HepG2 (cell line): ENCODE data around the gene EVI2B. TPM values are rescaled to one million over a fixed set of nuclear protein-coding genes. Genes with fewer than 3 reads are reported as not detected.

Source experiments
- ATAC-seq: fragments of 200-7000 bp; cut with Tn5 transposase; 3 replicates; pipeline ENCODE4 v1.9.1; 2020; ENCODE audit warnings: mild to moderate bottlenecking, moderate library complexity
- BruUV-seq: library from RNA; stranded (reverse); fragments of 400-500 nt; replicated peaks from 2 replicates; lab custom pipeline; 2021; lab: Mats Ljungman, UMichigan
- CTCF ChIA-PET: fragments of 300-600 bp; formaldehyde crosslinking; extraction: SDS; loops from one replicate; lab custom pipeline; 2021; ENCODE audit warnings: low total read pairs, inconsistent platforms, low intra/inter-chr PET ratio; lab: Yijun Ruan, JAX
- POLR2A ChIA-PET: fragments of 350-600 bp; sonication (Branson Sonifier 250); formaldehyde crosslinking; loops from one replicate; lab custom pipeline; 2020; ENCODE audit warnings: antibody characterized with exemption, inconsistent platforms; lab: Yijun Ruan, JAX
- DNase-seq: peaks from one replicate; pipeline ENCODE4 v3.0.0-alpha.2; 2015; ENCODE audit warnings: low spot score
- FAIRE-seq: peaks from 3 replicates; lab custom pipeline; 2011; peaks lifted over from hg19 to GRCh38; lab: Jason Lieb, UNC
- H2AFZ ChIP-seq: one replicate; pipeline ENCODE4 v1.6.1; 2011; ENCODE audit warnings: low read length, inconsistent platforms
- H3K27ac ChIP-seq: fragments of 300-600 bp; 3 replicates; pipeline ENCODE4 v1.8.0; 2011; ENCODE audit warnings: mixed run types, mild to moderate bottlenecking, mixed read lengths, low read length, inconsistent platforms; ENCODE audit not compliant: insufficient read depth; ENCODE audit errors: extremely low read length
- H3K27me3 ChIP-seq, 2 experiments: fragments of 200-600 bp in 1 of 2; 2 replicates in 1 of 2; 3 replicates in 1 of 2; pipeline versions ENCODE4 v1.6.0 to v1.8.0; 2011; ENCODE audit warnings: low read length in 2 of 2, mild to moderate bottlenecking in 2 of 2, moderate library complexity in 2 of 2, inconsistent platforms in 1 of 2; ENCODE audit not compliant: insufficient read depth in 2 of 2, control insufficient read depth in 1 of 2
- H3K36me3 ChIP-seq, 2 experiments: fragments of 200-600 bp in 1 of 2; replicated peaks in 1 of 2; 2 replicates in 1 of 2; 3 replicates in 1 of 2; pipeline versions ENCODE4 v1.5.1 to v1.8.0; 2011; ENCODE audit warnings: low read length in 2 of 2, inconsistent platforms in 1 of 2; ENCODE audit not compliant: insufficient read depth in 2 of 2, control insufficient read depth in 1 of 2
- H3K4me1 ChIP-seq: 2 replicates; pipeline ENCODE4 v1.5.1; 2012; ENCODE audit warnings: low read length, inconsistent platforms; ENCODE audit not compliant: insufficient read depth
- H3K4me2 ChIP-seq: 2 replicates; pipeline ENCODE4 v1.6.0; 2011; ENCODE audit warnings: low read depth, low read length, inconsistent platforms
- H3K4me3 ChIP-seq, 3 experiments: fragments of 200-600 bp in 1 of 3; sonication (generic), shearing (Covaris generic) in 1 of 3; replicated peaks in 1 of 3; 2 replicates each; pipeline ENCODE4 v1.5.1; 2011 to 2016; ENCODE audit warnings: low read length in 3 of 3, inconsistent platforms in 2 of 3, low read depth in 2 of 3, mild to moderate bottlenecking in 2 of 3, control low read depth in 1 of 3, mixed read lengths in 1 of 3; ENCODE audit not compliant: insufficient read depth in 1 of 3
- H3K79me2 ChIP-seq: one replicate; pipeline ENCODE4 v1.6.1; 2011; ENCODE audit warnings: low read length, inconsistent platforms; ENCODE audit not compliant: insufficient read depth
- H3K9ac ChIP-seq: 2 replicates; pipeline ENCODE4 v1.6.0; 2011; ENCODE audit warnings: mild to moderate bottlenecking, low read depth, low read length, inconsistent platforms; ENCODE audit not compliant: insufficient read depth
- H3K9me3 ChIP-seq: 2 replicates; pipeline ENCODE4 v1.5.1; 2012; ENCODE audit warnings: mild to moderate bottlenecking, low read length
- H4K20me1 ChIP-seq: 2 replicates; pipeline ENCODE4 v1.6.0; 2011; ENCODE audit warnings: inconsistent platforms, mild to moderate bottlenecking, low read length, moderate library complexity; ENCODE audit not compliant: insufficient read depth
- CEBPG ChIP-seq: IDR thresholded peaks from 2 replicates; pipeline ENCODE4 v1.6.1; 2016
- KIAA2018 ChIP-seq: sonication (generic); formaldehyde crosslinking; IDR thresholded peaks from 2 replicates; pipeline ENCODE4 v1.5.0; 2020; ENCODE audit warnings: mild to moderate bottlenecking, missing genetic modification reagents, borderline replicate concordance
- MED8 ChIP-seq: sonication (generic); formaldehyde crosslinking; IDR thresholded peaks from 2 replicates; pipeline ENCODE4 v1.8.1; 2023; ENCODE audit warnings: mild to moderate bottlenecking, missing genetic modification reagents; ENCODE audit not compliant: insufficient replicate concordance
- NFATC3 ChIP-seq: sonication (generic); formaldehyde crosslinking; IDR thresholded peaks from 2 replicates; pipeline ENCODE4 v1.5.1; 2020; ENCODE audit warnings: mild to moderate bottlenecking, missing genetic modification reagents
- PLRG1 ChIP-seq: fragments of 450-650 bp; conservative IDR thresholded peaks from 2 replicates; pipeline ENCODE4 v1.6.1; 2016
- SAFB2 ChIP-seq: sonication (generic); formaldehyde crosslinking; IDR thresholded peaks from 2 replicates; pipeline ENCODE4 v1.5.1; 2020; ENCODE audit warnings: missing genetic modification reagents, low read depth, mild to moderate bottlenecking, borderline replicate concordance
- YEATS2 ChIP-seq: sonication (generic); formaldehyde crosslinking; IDR thresholded peaks from 2 replicates; pipeline ENCODE4 v1.4.0; 2020; ENCODE audit warnings: missing genetic modification reagents, borderline replicate concordance
- ZMAT3 ChIP-seq: sonication (generic); formaldehyde crosslinking; conservative IDR thresholded peaks from 2 replicates; pipeline ENCODE4 v1.7.0; 2021; ENCODE audit warnings: missing genetic modification reagents
- ZNF432 ChIP-seq: sonication (generic); formaldehyde crosslinking; IDR thresholded peaks from 2 replicates; pipeline ENCODE4 v1.5.0; 2020; ENCODE audit warnings: missing genetic modification reagents, mild to moderate bottlenecking, borderline replicate concordance
- ZNF629 ChIP-seq: sonication (generic); formaldehyde crosslinking; conservative IDR thresholded peaks from 2 replicates; pipeline ENCODE4 v1.5.0; 2020; ENCODE audit warnings: missing genetic modification reagents
- ZSCAN25 ChIP-seq: sonication (generic); formaldehyde crosslinking; IDR thresholded peaks from 2 replicates; pipeline ENCODE4 v1.8.0; 2022; ENCODE audit warnings: mild to moderate bottlenecking, missing genetic modification reagents
- WGBS: methylation state at CpG from one replicate; pipeline ENCODE4 v1.1.6; 2017; ENCODE audit warnings: low lambda C conversion rate; 5-methylcytosine and 5-hydroxymethylcytosine counted together
- in situ Hi-C: cut with HindIII; loops from 2 replicates; pipeline ENCODE4 v1.10.0; 2017; ENCODE audit warnings: low pct_unique_long_range_greater_than_20kb; ENCODE audit not compliant: extremely low pct_ligation_motif_present
- intact Hi-C: fragments of 100-400 bp; cut with micrococcal nuclease; formaldehyde crosslinking; loops from one replicate; pipeline ENCODE4 v1.10.0; 2022; ENCODE audit not compliant: unreplicated experiment
- polyA plus RNA-seq, 8 experiments: library from polyadenylated mRNA; depleted of rRNA in 3 of 8; stranded (reverse) in 7 of 8; unstranded in 1 of 8; fragments of >200 nt; fragmentation: Illumina TruSeq in 4 of 8; extraction: Trizol in 4 of 8; gene quantifications; 2 replicates each; pipeline versions ENCODE4 v1.2.1 to v1.2.3, GENCODE V29; 2011 to 2016; ENCODE audit warnings: low read depth in 4 of 8, missing spikeins in 1 of 8, mixed read lengths in 1 of 8; ENCODE audit not compliant: insufficient read depth in 1 of 8
- total RNA-seq, 5 experiments: library from RNA; depleted of rRNA; stranded (reverse); fragments of >200 nt; fragmentation: Illumina TruSeq; extraction: Trizol; gene quantifications; 2 replicates each; pipeline ENCODE4 v1.2.3, GENCODE V29; 2016; ENCODE audit warnings: low read depth in 1 of 5

The EVI2B gene
- total and polyA plus RNA-seq, 2 of the 13 experiments (the other 11 are each of a cell fraction or from before 2014, with no cell fraction given): not detected

DNA sequence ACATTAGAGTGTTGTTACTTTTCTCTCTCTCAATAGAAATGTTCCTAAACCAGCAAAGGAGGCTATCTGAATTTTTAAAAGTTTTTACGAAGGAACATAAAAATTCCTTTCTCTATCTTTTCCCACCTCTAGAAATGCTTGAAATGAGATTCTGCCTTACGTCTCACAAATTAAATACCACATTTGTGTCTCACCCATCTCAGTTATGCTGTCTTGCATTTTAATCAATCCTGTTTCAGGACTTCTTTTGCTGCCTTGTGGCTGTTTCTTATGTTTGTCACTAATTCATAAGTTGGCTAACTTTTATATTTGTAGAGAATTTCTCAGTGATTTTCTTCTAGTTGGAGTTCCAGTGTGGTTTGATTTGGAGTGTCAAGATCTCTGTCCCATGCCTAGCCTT lies 20.3 kb downstream of the EVI2B start:
- Histone ChIP-seq H3K9me3 (no peaks in the 10 kb centered on the region), H3K27ac (no peak overlapping the region), H3K4me3 (no peak overlapping the region), H3K4me2 (no peak overlapping the region), H4K20me1 (no peaks in the 10 kb centered on the region), H2AFZ (no peak overlapping the region), H3K36me3 (no peaks in the 10 kb centered on the region; a peak in 2 of 5 replicates)
- DNase-seq (no peak), ATAC-seq (no peak), FAIRE-seq (no peak)
- in situ Hi-C loops (no loop called here), intact Hi-C loops (no loop called here)
- POLR2A ChIA-PET: no interaction called here
- 96% methylated on average over 2 of the region's 2 CpGs for WGBS
- no peak for TF ChIP-seq YEATS2 (CRISPR knock-in tag)
- TF ChIP-seq PLRG1: no peak
- TF ChIP-seq MED8 (CRISPR knock-in tag): no peak
- no peak for TF ChIP-seq CEBPG (CRISPR knock-in tag)
- no peak for TF ChIP-seq ZNF629 (CRISPR knock-in tag)
- TF ChIP-seq ZNF432 (CRISPR knock-in tag): no peak
- no peak for TF ChIP-seq ZSCAN25 (CRISPR knock-in tag)
- TF ChIP-seq ZMAT3: no peak
- TF ChIP-seq, all 625 proteins: peak for 0
- Histone ChIP-seq H3K9ac (no peak overlapping the region), H3K4me1 (no peaks in the 10 kb centered on the region), H3K27me3 (no peaks in the 10 kb centered on the region), H3K79me2 (no peaks in the 10 kb centered on the region)
- no TSS peak for BruUV-seq
- CTCF ChIA-PET: no interaction called here

- Histone ChIP-seq H2AFZ (no peak overlapping the region), H3K4me2 (no peak overlapping the region), H3K27me3 (no peaks in the 10 kb centered on the region), H3K36me3 (peaks cover 0 to 4% of the 10 kb centered on the region in 2 experiments; a peak in 2 of 5 replicates), H3K79me2 (no peaks in the 10 kb centered on the region), H3K9ac (no peak overlapping the region), H3K4me1 (no peaks in the 10 kb centered on the region), H3K9me3 (no peaks in the 10 kb centered on the region), H3K27ac (no peak overlapping the region), H3K4me3 (no peak overlapping the region), H4K20me1 (no peaks in the 10 kb centered on the region)
- no peak for ATAC-seq
- ChIA-PET POLR2A (no interaction called here), CTCF (no interaction called here)
- BruUV-seq: no TSS peak
- FAIRE-seq: no peak
- in situ Hi-C loops: no loop called here
- no peak for DNase-seq
- intact Hi-C loops: no loop called here
- TF ChIP-seq ZNF629 (CRISPR knock-in tag) (0 out of 2 replicates have a peak, but pooled peaks have one; percentile 40), SAFB2 (CRISPR knock-in tag) (no peak), NFATC3 (CRISPR knock-in tag) (no peak), KIAA2018 (CRISPR knock-in tag) (no peak)
These were observed 22.0 kb downstream of the EVI2B start for GRCh38 chr17:31291820-31292219.
